HT-29 (cell line): Measurements from ENCODE around the gene ARHGEF38. TPM values are rescaled to one million over a fixed set of nuclear protein-coding genes. Genes with fewer than 3 reads are reported as not detected.
"Not testable (repeated sequence)": the region's sequence is repeated elsewhere in the genome, so short reads cannot be mapped to it uniquely, and the experiment has no call there.

Experiments
- DNase-seq: peaks from one replicate; pipeline ENCODE4 v3.0.0-alpha.2; 2015; ENCODE audit warnings: low spot score
- small RNA-seq: library from RNA; depleted of rRNA; stranded (forward); fragments of <200 nt; gene quantifications from one replicate; pipeline ENCODE3, GENCODE V24; 2014
- total RNA-seq: library from RNA; depleted of rRNA; stranded (reverse); fragments of >200 nt; shearing (Covaris generic); gene quantifications from 2 replicates; pipeline ENCODE4 v1.2.3, GENCODE V29; 2014; rRNA removed

The ARHGEF38 gene
- total RNA-seq, 1 experiment from 2014 or later: 3.6 TPM

- DNase-seq: no peak
These were observed 157.7 kb downstream of the ARHGEF38 start for GRCh38 chr4:105710012-105710600.

GRCh38 chr4:105710678-105711077 lies 158.3 kb downstream of the ARHGEF38 start:
- no peak for DNase-seq

DNA sequence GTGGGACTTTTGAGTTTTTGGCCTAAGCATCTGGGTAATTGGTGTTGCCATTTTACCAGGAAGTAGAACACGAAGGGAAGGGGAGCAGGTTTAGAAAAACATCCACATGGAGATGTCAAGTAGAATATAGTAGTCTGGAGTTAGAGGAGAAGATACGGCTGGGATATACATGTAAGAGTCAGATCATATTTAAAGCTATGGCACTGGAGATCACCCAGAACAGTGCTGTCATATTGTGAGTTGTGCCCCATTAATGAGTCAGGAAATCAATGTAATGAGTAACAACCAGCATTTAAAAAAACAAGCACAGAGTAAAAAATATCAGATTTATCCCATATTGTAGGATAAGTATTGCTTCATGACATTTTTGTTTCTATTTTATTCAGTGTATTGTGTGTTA lies 160.3 kb downstream of the ARHGEF38 start:
- no peak for DNase-seq

GRCh38 chr4:105714071-105714521 lies 161.7 kb downstream of the ARHGEF38 start:
- DNase-seq: no peak

DNA sequence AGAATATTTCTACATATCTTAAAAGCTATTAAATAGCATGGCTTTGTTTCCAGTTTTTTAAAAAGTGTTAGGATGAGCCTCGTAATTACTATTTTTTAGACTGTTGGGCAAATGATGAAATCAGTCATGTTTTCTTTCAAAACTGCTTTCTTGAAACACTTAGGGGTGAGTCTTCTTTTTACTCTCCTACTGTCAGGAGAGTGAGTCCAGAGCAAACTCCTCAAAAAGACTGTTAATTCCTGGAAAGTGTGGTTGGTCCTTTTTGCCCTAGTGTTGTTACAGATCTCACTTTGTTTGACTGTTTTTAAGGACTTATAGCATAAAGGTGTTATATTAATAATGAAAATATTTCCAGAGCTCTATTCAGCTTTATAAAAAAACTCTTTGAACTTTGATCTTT lies 162.5 kb downstream of the ARHGEF38 start:
- no peak for DNase-seq

DNA sequence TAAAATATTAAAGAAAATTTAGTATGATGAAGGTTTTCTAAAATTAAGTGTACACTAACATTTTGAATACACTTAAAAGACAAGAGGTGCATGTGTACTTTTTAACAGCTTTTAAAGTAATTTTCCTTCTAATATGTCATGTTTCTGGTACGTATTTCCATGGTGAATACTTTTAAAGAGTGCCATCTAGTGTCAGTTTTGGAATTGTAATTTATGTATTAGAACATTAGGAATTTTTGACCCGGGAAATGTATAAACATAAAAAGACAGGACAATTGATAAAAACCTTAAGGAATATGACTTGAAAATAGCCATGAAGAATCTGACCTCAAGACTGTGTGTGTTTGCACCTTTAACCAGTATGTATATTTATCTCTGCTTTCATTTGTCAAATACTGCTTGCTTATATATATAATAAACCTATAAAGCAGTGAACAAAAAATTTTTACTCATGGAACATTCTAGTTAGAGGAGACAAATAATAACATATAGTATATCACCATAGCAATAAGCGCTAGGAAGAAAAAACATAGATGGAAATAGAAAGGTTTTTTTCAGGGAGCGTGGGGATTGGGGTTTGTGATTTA lies 163.4 kb downstream of the ARHGEF38 start:
- peak; percentile 57 for DNase-seq

DNA sequence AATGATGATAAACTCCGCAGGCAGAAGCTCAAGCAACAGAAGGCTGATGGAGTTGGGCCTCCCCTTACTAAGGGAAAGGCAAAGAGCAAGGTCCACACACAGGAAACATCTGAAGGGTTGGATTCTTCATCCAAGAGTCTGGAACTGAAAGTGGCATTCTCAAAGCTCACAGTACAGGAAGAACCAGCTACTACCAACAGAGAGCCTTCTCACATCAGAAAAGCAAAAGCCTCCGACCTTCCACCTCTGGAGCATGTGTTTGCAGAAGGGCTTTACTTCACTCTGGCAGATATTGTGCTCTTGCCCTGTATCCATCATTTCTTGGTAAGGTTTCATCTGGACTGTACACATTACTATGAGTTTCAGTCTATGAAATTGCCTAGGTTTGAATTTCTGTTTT lies 166.8 kb downstream of the ARHGEF38 start:
- peak; percentile 20 for DNase-seq

- DNase-seq: no peak
These were observed 173.2 kb downstream of the ARHGEF38 start for GRCh38 chr4:105725623-105726022.

DNA sequence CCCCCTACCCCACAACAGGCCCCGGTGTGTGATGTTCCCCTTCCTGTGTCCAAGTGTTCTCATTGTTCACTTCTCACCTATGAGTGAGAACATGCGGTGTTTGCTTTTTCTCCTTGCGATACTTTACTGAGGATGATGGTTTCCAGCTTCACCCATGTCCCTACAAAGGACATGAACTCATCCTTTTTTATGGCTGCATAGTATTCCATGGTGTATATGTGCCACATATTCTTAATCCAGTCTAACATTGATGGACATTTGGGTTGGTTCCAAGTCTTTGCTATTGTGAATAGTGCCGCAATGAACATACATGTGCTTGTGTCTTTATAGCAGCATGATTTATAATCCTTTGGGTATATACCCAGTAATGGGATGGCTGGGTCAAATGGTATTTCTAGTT lies 177.5 kb downstream of the ARHGEF38 start:
- DNase-seq: not testable (repeated sequence)

Small RNA genes within 50 kb of the gene (small RNA-seq; reads per million reads assigned to genes)
- gene ATP5F1EP1: not detected

Other genes with a start within 250 kb of the ARHGEF38 start
- 104 and 118 TPM in 2 replicates for gene PPA2, start 78.6 kb upstream of the ARHGEF38 start, total RNA-seq
- gene INTS12, start 156.1 kb downstream of the ARHGEF38 start, total RNA-seq: 8.2 and 11.8 TPM in 2 replicates
- gene GSTCD, start 156.2 kb downstream of the ARHGEF38 start, total RNA-seq: 12.0 and 25.4 TPM in 2 replicates